ENCODE results near the gene RAPGEF1. TPM values are rescaled to one million over a fixed set of nuclear protein-coding genes. Genes with fewer than 3 reads are reported as not detected.

The RAPGEF1 gene
- total RNA-seq, 1 experiment from 2014 or later, result 25.2 TPM

DNA sequence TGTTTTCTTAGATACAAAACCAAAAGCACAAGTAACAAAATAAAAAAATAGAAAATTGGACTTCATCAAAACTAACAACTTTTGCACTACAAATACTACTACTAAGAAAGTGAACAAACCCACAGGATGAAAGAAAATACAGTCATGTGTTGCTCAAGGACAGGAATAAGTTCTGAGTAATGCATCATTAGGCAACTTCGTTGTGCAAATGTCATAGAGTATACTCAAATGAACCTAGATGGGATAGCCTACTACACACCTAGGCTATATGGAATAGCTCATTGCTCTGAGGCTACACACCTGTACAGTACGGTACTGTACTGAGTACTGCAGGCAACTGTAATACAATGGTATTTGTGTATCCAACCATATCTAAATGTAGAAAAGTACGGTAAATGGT, 88.3 kb downstream of the RAPGEF1 start:
- DNase-seq (peak; percentile 46), ATAC-seq (no peak; the same call in 1 of the 2 replicates)
- H3K4me2 ChIP-seq (ENCODE audit: low read length), result no peak overlapping the region
- no peak overlapping the region for H3K4me3 ChIP-seq (ENCODE audit: low read length)
- no peaks in the 10 kb centered on the region for H4K20me1 ChIP-seq (ENCODE audit: low read length)
- no peak overlapping the region for H3K27ac ChIP-seq (ENCODE audit: low read length)
- TF ChIP-seq EZH2 (IDR thresholded peaks at IDR 0.05; ENCODE audit: low read length, unreplicated experiment) (no peak), EZH2phosphoT487 (IDR thresholded peaks at IDR 0.05; ENCODE audit: borderline replicate concordance, low read length) (no peak)
- no peaks in the 10 kb centered on the region for H3K9me2 ChIP-seq (replicated peaks; ENCODE audit: low read length)
- POLR2A ChIA-PET (ENCODE audit: unreplicated experiment), result no interaction called here
- no peak overlapping the region for H3K9ac ChIP-seq (ENCODE audit: low read length)
- CTCF ChIA-PET, result no interaction called here
- no peaks in the 10 kb centered on the region for H3K27me3 ChIP-seq (ENCODE audit: low read length)
- peaks cover 10% of the 10 kb centered on the region; the same call in 1 of the 2 replicates for H3K79me2 ChIP-seq (ENCODE audit: low read length)
- intact Hi-C loops (cut with micrococcal nuclease), result no loop called here
- BruUV-seq (replicated peaks), result no TSS peak
- H3K4me1 ChIP-seq (ENCODE audit: insufficient read depth, low read length), result peaks cover 8% of the 10 kb centered on the region
- peaks cover 3% of the 10 kb centered on the region; the same call in 1 of the 2 replicates for H3K36me3 ChIP-seq (ENCODE audit: low read depth, low read length)
- H3F3A ChIP-seq (ENCODE audit: low read length, unreplicated experiment), result no peaks in the 10 kb centered on the region
- no peak overlapping the region for H2AFZ ChIP-seq (ENCODE audit: low read length)
- H3K9me3 ChIP-seq (ENCODE audit: low read length), result no peaks in the 10 kb centered on the region

DNA sequence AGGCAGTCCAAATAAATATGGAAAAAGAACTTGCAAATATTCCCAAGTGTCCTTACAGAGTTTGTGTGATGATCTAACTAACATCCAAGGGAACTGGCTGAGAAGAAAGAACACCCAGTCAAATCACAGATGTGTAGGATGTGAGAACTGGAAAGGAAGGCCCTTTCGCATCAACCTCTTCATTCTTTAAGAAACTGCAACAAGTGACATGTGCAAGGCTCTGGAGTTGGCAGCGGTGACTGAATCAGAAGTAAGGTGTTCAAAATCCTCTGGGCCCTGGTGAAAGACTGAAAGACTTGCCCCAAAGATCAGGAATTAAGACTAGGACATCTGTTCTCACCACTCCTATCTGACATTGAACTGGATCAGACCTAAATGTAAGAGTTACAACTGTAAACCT, 88.7 kb downstream of the RAPGEF1 start:
- Histone ChIP-seq H3K27ac (ENCODE audit: low read length) (no peak overlapping the region), H3K9me3 (ENCODE audit: low read length) (no peaks in the 10 kb centered on the region), H3K4me3 (ENCODE audit: low read length) (no peak overlapping the region), H2AFZ (ENCODE audit: low read length) (no peak overlapping the region), H3K4me2 (ENCODE audit: low read length) (no peak overlapping the region), H3K9me2 (replicated peaks; ENCODE audit: low read length) (no peaks in the 10 kb centered on the region), H3K9ac (ENCODE audit: low read length) (no peak overlapping the region), H3K4me1 (ENCODE audit: insufficient read depth, low read length) (peaks cover 8% of the 10 kb centered on the region), H3K36me3 (ENCODE audit: low read depth, low read length) (peaks cover 3% of the 10 kb centered on the region; the same call in 1 of the 2 replicates), H3K79me2 (ENCODE audit: low read length) (peaks cover 6% of the 10 kb centered on the region; the same call in 1 of the 2 replicates), H3K27me3 (ENCODE audit: low read length) (no peaks in the 10 kb centered on the region), H3F3A (ENCODE audit: low read length, unreplicated experiment) (no peaks in the 10 kb centered on the region), H4K20me1 (ENCODE audit: low read length) (no peaks in the 10 kb centered on the region)
- ChIA-PET CTCF (no interaction called here), POLR2A (ENCODE audit: unreplicated experiment) (no interaction called here)
- intact Hi-C loops (cut with micrococcal nuclease), result no loop called here
- ATAC-seq (no peak), DNase-seq (no peak)
- no peak for TF ChIP-seq EZH2 (IDR thresholded peaks at IDR 0.05; ENCODE audit: low read length, unreplicated experiment)
- TF ChIP-seq, protein P1, sequence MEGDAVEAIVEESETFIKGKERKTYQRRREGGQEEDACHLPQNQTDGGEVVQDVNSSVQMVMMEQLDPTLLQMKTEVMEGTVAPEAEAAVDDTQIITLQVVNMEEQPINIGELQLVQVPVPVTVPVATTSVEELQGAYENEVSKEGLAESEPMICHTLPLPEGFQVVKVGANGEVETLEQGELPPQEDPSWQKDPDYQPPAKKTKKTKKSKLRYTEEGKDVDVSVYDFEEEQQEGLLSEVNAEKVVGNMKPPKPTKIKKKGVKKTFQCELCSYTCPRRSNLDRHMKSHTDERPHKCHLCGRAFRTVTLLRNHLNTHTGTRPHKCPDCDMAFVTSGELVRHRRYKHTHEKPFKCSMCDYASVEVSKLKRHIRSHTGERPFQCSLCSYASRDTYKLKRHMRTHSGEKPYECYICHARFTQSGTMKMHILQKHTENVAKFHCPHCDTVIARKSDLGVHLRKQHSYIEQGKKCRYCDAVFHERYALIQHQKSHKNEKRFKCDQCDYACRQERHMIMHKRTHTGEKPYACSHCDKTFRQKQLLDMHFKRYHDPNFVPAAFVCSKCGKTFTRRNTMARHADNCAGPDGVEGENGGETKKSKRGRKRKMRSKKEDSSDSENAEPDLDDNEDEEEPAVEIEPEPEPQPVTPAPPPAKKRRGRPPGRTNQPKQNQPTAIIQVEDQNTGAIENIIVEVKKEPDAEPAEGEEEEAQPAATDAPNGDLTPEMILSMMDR (conservative IDR thresholded peaks at IDR 0.05; ENCODE audit: low read depth, low read length), result no peak
- TF ChIP-seq EZH2phosphoT487 (IDR thresholded peaks at IDR 0.05; ENCODE audit: borderline replicate concordance, low read length), result no peak
- BruUV-seq (replicated peaks), result no TSS peak

DNA sequence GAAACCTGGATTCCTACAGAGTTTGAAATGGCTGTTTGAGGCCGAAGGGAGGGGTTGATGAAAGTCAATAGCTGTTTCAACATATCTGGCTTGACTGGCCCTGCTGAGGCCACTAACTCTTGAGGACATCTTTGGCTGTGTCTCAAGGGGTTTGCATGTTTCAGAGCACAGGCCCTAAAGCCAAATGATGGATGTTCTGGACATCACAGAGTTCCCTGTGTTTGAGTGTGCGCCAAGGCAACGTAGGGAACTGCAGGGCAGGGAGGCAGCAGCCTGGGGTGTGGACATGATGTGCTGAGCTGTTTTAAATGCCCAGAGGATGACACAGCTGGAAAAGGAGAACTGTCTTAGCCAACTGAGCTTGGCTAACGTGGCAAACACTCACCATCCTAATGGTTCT, 89.6 kb downstream of the RAPGEF1 start:
- Histone ChIP-seq H3K4me2 (ENCODE audit: low read length) (no peak overlapping the region), H3K27me3 (ENCODE audit: low read length) (no peaks in the 10 kb centered on the region), H3K9me2 (replicated peaks; ENCODE audit: low read length) (no peaks in the 10 kb centered on the region), H3K36me3 (ENCODE audit: low read depth, low read length) (peaks cover 3% of the 10 kb centered on the region; the same call in 1 of the 2 replicates), H3K9me3 (ENCODE audit: low read length) (no peaks in the 10 kb centered on the region), H4K20me1 (ENCODE audit: low read length) (no peaks in the 10 kb centered on the region), H3K4me3 (ENCODE audit: low read length) (no peak overlapping the region), H3K79me2 (ENCODE audit: low read length) (peaks cover 4% of the 10 kb centered on the region; the same call in 1 of the 2 replicates), H3K9ac (ENCODE audit: low read length) (no peak overlapping the region), H3K4me1 (ENCODE audit: insufficient read depth, low read length) (peaks cover 8% of the 10 kb centered on the region), H2AFZ (ENCODE audit: low read length) (no peak overlapping the region), H3F3A (ENCODE audit: low read length, unreplicated experiment) (no peaks in the 10 kb centered on the region), H3K27ac (ENCODE audit: low read length) (no peak overlapping the region)
- no peak for TF ChIP-seq EZH2 (IDR thresholded peaks at IDR 0.05; ENCODE audit: low read length, unreplicated experiment)
- no peak for TF ChIP-seq EZH2phosphoT487 (IDR thresholded peaks at IDR 0.05; ENCODE audit: borderline replicate concordance, low read length)
- TF ChIP-seq, protein P1 (conservative IDR thresholded peaks at IDR 0.05; ENCODE audit: low read depth, low read length), result no peak
- ATAC-seq, result no peak
- intact Hi-C loops (cut with micrococcal nuclease), result no loop called here
- ChIA-PET CTCF (no interaction called here), POLR2A (ENCODE audit: unreplicated experiment) (no interaction called here)
- BruUV-seq (replicated peaks), result no TSS peak
- DNase-seq, result no peak

Measured in PC-3 (cell line).